ENCODE results near the gene OPN4.

- TF ChIP-seq CTCF (IDR thresholded peaks at IDR 0.05; ENCODE audit: low read depth, low read length) (no peak), POLR2A (IDR thresholded peaks at IDR 0.05; ENCODE audit: extremely low read depth, insufficient read length) (no peak), MAX (IDR thresholded peaks at IDR 0.05; ENCODE audit: low read depth, low read length) (no peak), MYC (IDR thresholded peaks at IDR 0.05; ENCODE audit: low read depth, low read length) (no peak)
These were observed 44.8 kb downstream of the OPN4 start for GRCh38 chr10:86699125-86699524.
